AG09319 (cell line): ENCODE data around the gene MYO10.

Experiments
- DNase-seq: peaks from one replicate; pipeline ENCODE4 v3.0.0-alpha.2; 2010; ENCODE audit warnings: low read depth; ENCODE audit errors: extremely low read depth
- TF ChIP-seq, protein P1 (sequence below): IDR thresholded peaks from 2 replicates; pipeline ENCODE4 v1.5.1; 2011; ENCODE audit warnings: low read depth, mild to moderate bottlenecking, inconsistent platforms, low read length, moderate library complexity

The MYO10 gene

DNA sequence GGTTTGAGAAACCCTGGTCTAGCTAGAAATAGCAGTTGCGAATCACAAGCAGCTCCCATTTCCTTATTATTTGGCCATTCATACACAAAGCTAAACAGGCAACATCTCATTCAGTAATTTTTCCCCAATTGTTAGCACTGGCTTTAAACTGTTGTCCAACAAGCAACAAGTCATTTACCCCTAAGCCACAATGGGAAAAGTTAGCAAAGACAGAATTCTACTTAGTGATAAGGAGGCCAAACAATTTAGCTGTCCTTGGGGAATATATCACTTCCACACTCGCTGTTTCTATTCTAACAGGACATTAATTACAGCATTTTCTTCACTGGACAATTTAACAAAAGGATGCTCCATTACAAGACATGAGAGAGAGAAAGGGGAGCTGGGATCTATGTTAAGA is 2.8 kb downstream of the MYO10 start:
- no peak for DNase-seq
- TF ChIP-seq, protein P1, sequence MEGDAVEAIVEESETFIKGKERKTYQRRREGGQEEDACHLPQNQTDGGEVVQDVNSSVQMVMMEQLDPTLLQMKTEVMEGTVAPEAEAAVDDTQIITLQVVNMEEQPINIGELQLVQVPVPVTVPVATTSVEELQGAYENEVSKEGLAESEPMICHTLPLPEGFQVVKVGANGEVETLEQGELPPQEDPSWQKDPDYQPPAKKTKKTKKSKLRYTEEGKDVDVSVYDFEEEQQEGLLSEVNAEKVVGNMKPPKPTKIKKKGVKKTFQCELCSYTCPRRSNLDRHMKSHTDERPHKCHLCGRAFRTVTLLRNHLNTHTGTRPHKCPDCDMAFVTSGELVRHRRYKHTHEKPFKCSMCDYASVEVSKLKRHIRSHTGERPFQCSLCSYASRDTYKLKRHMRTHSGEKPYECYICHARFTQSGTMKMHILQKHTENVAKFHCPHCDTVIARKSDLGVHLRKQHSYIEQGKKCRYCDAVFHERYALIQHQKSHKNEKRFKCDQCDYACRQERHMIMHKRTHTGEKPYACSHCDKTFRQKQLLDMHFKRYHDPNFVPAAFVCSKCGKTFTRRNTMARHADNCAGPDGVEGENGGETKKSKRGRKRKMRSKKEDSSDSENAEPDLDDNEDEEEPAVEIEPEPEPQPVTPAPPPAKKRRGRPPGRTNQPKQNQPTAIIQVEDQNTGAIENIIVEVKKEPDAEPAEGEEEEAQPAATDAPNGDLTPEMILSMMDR = no peak

DNA sequence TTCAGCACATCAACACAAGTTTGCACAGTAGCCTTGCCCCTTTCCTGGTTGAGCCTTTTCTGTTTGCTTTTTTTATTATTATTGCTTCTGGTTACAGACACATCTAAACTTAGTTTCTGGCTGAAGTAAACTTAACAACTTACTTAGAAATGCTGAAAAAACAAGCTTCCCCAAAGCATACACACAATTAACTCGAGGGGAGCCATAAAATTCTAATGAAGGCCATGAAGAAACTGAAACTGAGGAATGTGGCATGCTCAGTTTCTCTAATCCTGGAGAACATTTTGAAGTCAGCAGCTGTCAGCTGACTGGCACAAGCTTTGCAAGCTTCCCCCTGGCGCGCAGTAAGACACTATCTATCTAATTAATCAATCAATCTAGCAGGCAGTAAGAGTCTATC is 3.7 kb downstream of the MYO10 start:
- TF ChIP-seq, protein P1 = no peak

DNA sequence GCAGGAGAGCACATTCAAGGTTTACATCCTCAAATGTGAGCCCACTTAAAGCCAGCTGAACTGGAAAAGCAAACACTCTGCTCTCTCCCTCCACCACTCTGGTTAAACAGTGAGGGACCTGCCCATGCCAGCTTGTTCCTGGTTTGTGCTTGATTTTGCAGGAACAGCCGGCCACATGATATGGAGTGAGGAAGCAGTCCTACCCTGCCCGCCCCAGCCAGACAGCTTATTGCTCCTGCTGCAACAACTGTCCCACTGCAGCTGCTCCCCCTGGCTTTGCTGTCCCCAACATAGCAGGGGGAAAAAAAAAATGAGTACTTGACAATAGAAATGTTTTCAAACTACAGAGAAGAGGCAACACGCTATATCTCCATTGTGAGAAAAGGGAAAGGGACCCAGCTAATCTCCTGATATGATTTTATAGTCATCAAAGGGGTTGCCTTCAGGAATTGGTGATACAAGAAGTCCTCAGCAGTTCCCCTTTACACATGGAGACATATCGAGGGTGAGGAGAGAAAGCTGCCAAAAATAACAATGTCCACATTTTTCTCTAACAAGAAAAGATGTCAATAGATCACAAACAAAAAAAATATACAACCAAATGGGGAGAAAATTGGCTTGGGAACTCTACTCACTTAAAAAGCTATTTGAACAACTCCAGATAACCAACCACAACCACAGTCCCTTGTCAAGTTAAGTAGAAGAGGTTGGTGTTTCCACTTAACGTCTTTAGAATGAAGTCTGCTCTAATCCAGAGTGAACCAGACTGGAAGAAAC is 4.6 kb downstream of the MYO10 start:
- DNase-seq = no peak
- TF ChIP-seq, protein P1 = no peak; the same call in 1 of the 2 replicates

More for the DNA sequence above, 3.7 kb downstream of the MYO10 start:
- no peak for DNase-seq

DNA sequence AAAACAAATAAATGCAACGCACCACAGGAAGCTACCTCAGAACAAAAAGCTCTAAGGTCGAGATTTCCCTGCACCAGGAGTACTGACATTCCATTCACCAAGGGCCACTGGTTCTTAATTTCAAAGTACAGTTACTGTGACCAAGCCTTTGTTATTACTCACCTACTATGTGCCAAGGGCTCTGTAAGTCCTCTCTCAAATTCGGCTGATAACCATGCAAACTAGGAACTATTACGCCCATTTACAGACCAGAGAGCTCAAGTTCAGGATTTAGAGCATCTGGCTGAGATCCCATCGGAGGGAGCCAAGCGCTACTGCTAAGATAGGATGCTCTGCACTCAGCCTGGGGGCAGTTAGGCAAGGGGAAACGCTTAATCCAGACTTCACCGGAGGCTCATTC is 5.6 kb downstream of the MYO10 start:
- no peak for DNase-seq
- TF ChIP-seq, protein P1 = no peak

DNA sequence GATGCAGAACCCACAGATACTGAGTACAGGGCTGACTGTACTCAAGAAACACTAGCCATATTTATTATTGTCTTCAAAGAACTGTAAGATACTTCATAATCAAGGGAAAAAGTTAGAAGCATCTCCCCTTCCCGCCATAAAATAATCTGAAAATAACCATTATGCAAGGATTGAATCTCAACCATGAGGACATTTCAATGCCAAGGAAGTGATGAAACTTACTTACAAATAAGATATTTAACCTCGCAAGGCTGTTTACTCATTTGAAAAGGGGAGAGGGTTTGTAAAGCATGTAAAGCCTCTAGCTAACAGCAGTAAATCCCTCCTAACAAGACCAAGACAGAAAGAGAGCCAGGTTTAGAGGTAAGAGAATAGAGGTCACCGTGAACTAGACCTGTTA is 6.3 kb downstream of the MYO10 start:
- TF ChIP-seq, protein P1 = no peak
- DNase-seq = no peak

DNA sequence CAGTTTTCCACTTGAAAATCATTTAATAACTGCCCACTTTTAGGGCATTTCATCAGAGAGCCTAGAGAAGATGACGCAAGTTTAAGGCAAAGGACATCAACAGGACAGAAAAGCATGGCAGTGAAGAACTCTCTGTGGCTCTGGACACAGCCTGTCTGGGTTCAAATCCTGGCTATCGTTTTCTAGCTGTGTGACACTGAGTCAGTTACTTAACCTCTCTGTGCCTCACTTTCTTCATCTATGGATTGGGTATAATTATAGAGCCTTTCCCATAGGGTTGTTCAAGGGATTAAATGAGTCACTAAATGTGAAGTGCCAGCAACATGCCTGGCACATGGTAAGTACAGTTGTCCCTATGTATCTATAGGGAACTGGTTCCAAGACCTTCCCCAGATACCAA is 6.7 kb downstream of the MYO10 start:
- no peak for DNase-seq
- TF ChIP-seq, protein P1 = no peak

DNA sequence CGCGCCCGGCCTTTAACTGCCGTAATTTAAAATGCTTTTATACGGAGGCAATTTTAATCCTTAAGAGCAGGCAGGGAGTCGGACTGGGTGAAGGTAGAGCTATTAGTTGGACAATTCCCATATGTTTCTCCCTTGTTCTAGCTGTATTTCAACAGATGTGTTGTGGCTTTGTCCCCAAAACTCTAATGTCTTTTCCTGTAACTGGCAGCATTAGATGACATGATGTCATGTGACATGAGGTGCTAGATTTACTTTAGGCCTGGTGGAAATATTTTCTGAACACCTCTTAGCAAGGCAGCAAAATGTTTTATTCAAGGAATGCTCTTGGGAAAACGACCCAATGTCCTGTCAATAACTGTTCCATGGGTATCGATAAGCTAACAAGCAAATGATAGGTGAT is 8.5 kb downstream of the MYO10 start:
- TF ChIP-seq, protein P1 = no peak
- no peak for DNase-seq
